ENCODE measurements around the gene CDC73.

- TF ChIP-seq CTCF (IDR thresholded peaks at IDR 0.05) (no peak), EP300 (IDR thresholded peaks at IDR 0.05; ENCODE audit: low read depth) (no peak), POLR2A (IDR thresholded peaks at IDR 0.05) (no peak)
These were observed 99.8 kb downstream of the CDC73 start for GRCh38 chr1:193221651-193222050.

All from transverse colon (tissue), 3 donors.